Activated naive CD8-positive, alpha-beta T cell treated with anti-CD3 and anti-CD28 coated beads for 36 hours (primary cell): Measurements from ENCODE around the gene PTRH1. TPM values are rescaled to one million over a fixed set of nuclear protein-coding genes. Genes with fewer than 3 reads are reported as not detected.
"Not testable (repeated sequence)": the region's sequence is repeated elsewhere in the genome, so short reads cannot be mapped to it uniquely, and the experiment has no call there.

Experiments used
- DNase-seq: peaks from one replicate; pipeline ENCODE4 v3.0.0; 2021
- H3K27ac Mint-ChIP-seq: one replicate; pipeline ENCODE4 v1.8.0; 2022; ENCODE audit warnings: mild to moderate bottlenecking, moderate library complexity, mixed read lengths
- H3K27me3 Mint-ChIP-seq: one replicate; pipeline ENCODE4 v1.8.0; 2022; ENCODE audit warnings: mild to moderate bottlenecking, mixed read lengths
- H3K36me3 Mint-ChIP-seq: one replicate; pipeline ENCODE4 v1.8.0; 2021; ENCODE audit warnings: mild to moderate bottlenecking, mixed read lengths
- H3K4me1 Mint-ChIP-seq: one replicate; pipeline ENCODE4 v1.8.0; 2021; ENCODE audit warnings: mixed read lengths
- H3K4me3 Mint-ChIP-seq: one replicate; pipeline ENCODE4 v1.8.0; 2022; ENCODE audit warnings: mild to moderate bottlenecking, moderate library complexity, mixed read lengths
- H3K9me3 Mint-ChIP-seq: one replicate; pipeline ENCODE4 v1.8.0; 2022; ENCODE audit warnings: mixed read lengths
- total RNA-seq, 2 experiments: library from RNA; stranded (reverse); gene quantifications; one replicate each; pipeline ENCODE4 v1.2.3, GENCODE V29; 2021

PTRH1 gene
- 10 to 100 TPM; 19.7 to 21.2 TPM for total RNA-seq

- Mint-ChIP-seq H3K27ac (peak within 1 kb of the TSS; percentile 92), H3K27me3 (no peaks in the 10 kb centered on the region), H3K9me3 (no peaks in the 10 kb centered on the region), H3K36me3 (no peaks in the 10 kb centered on the region), H3K4me3 (peak within 1 kb of the TSS; percentile 97), H3K4me1 (peaks cover 27% of the 10 kb centered on the region)
- peak; percentile 99 for DNase-seq
Measured at GRCh38 chr9:127715470-127716337, at the start of gene PTRH1, which contains the start of gene TTC16. Gene PTRH1, minus strand, starts transcription at chr9:127715663. Its CDS starts 24 bp downstream, at chr9:127715639. Gene TTC16, plus strand, starts transcription at chr9:127716079. Its CDS starts 67 bp downstream, at chr9:127716146.

- Mint-ChIP-seq H3K9me3 (no peaks in the 10 kb centered on the region), H3K27me3 (no peaks in the 10 kb centered on the region), H3K4me1 (peaks cover 31% of the 10 kb centered on the region), H3K27ac (peak overlapping the region; percentile 30), H3K36me3 (peaks cover 21% of the 10 kb centered on the region), H3K4me3 (no peak overlapping the region)
- no peak for DNase-seq
Measured at GRCh38 chr9:127763918-127764384, 48.5 kb upstream of the PTRH1 start.

GRCh38 chr9:127762111-127762676 is 46.7 kb upstream of the PTRH1 start:
- no peak for DNase-seq
- Mint-ChIP-seq H3K27ac (no peak overlapping the region), H3K9me3 (no peaks in the 10 kb centered on the region), H3K4me3 (no peak overlapping the region), H3K36me3 (peaks cover 15% of the 10 kb centered on the region), H3K4me1 (peaks cover 16% of the 10 kb centered on the region), H3K27me3 (no peaks in the 10 kb centered on the region)

GRCh38 chr9:127761491-127761956 is 46.1 kb upstream of the PTRH1 start:
- Mint-ChIP-seq H3K27ac (no peak overlapping the region), H3K36me3 (peaks cover 10% of the 10 kb centered on the region), H3K9me3 (no peaks in the 10 kb centered on the region), H3K4me3 (no peak overlapping the region), H3K4me1 (peaks cover 13% of the 10 kb centered on the region), H3K27me3 (no peaks in the 10 kb centered on the region)
- DNase-seq, result no peak

- H3K27me3 Mint-ChIP-seq, result no peaks in the 10 kb centered on the region
- peaks cover 5% of the 10 kb centered on the region for H3K36me3 Mint-ChIP-seq
- no peak overlapping the region for H3K27ac Mint-ChIP-seq
- H3K4me1 Mint-ChIP-seq, result peaks cover 11% of the 10 kb centered on the region
- no peak for DNase-seq
- no peaks in the 10 kb centered on the region for H3K9me3 Mint-ChIP-seq
- H3K4me3 Mint-ChIP-seq, result no peak overlapping the region
Measured at GRCh38 chr9:127761061-127761460, 45.6 kb upstream of the PTRH1 start.

GRCh38 chr9:127758843-127759242 is 43.4 kb upstream of the PTRH1 start:
- H3K4me3 Mint-ChIP-seq, result no peak overlapping the region
- H3K27me3 Mint-ChIP-seq, result no peaks in the 10 kb centered on the region
- H3K9me3 Mint-ChIP-seq, result no peaks in the 10 kb centered on the region
- peaks cover 4% of the 10 kb centered on the region for H3K36me3 Mint-ChIP-seq
- peak overlapping the region; percentile 13 for H3K27ac Mint-ChIP-seq
- peaks cover 5% of the 10 kb centered on the region for H3K4me1 Mint-ChIP-seq
- no peak for DNase-seq

GRCh38 chr9:127756776-127757175 is 41.3 kb upstream of the PTRH1 start:
- H3K27me3 Mint-ChIP-seq, H3K27ac Mint-ChIP-seq, DNase-seq, H3K4me3 Mint-ChIP-seq, H3K36me3 Mint-ChIP-seq, H3K4me1 Mint-ChIP-seq, H3K9me3 Mint-ChIP-seq: not testable (repeated sequence)

GRCh38 chr9:127756233-127756632 is 40.8 kb upstream of the PTRH1 start:
- no peaks in the 10 kb centered on the region for H3K27me3 Mint-ChIP-seq
- H3K27ac Mint-ChIP-seq, result no peak overlapping the region
- peaks cover 4% of the 10 kb centered on the region for H3K36me3 Mint-ChIP-seq
- no peaks in the 10 kb centered on the region for H3K9me3 Mint-ChIP-seq
- DNase-seq, result no peak
- H3K4me3 Mint-ChIP-seq, result no peak overlapping the region
- no peaks in the 10 kb centered on the region for H3K4me1 Mint-ChIP-seq

- H3K4me3 Mint-ChIP-seq, result no peak overlapping the region
- no peaks in the 10 kb centered on the region for H3K9me3 Mint-ChIP-seq
- H3K27ac Mint-ChIP-seq, result no peak overlapping the region
- DNase-seq, result no peak
- no peaks in the 10 kb centered on the region for H3K4me1 Mint-ChIP-seq
- peaks cover 6% of the 10 kb centered on the region for H3K36me3 Mint-ChIP-seq
- no peaks in the 10 kb centered on the region for H3K27me3 Mint-ChIP-seq
Measured at GRCh38 chr9:127755061-127756060, 39.9 kb upstream of the PTRH1 start.

- no peak overlapping the region for H3K4me3 Mint-ChIP-seq
- H3K9me3 Mint-ChIP-seq, result no peaks in the 10 kb centered on the region
- no peak overlapping the region for H3K27ac Mint-ChIP-seq
- no peaks in the 10 kb centered on the region for H3K27me3 Mint-ChIP-seq
- H3K36me3 Mint-ChIP-seq, result peaks cover 8% of the 10 kb centered on the region
- no peak for DNase-seq
- no peaks in the 10 kb centered on the region for H3K4me1 Mint-ChIP-seq
Measured at GRCh38 chr9:127754099-127755060, 38.9 kb upstream of the PTRH1 start.

GRCh38 chr9:127753622-127754021 is 38.2 kb upstream of the PTRH1 start:
- no peaks in the 10 kb centered on the region for H3K9me3 Mint-ChIP-seq
- no peak for DNase-seq
- H3K27me3 Mint-ChIP-seq, result no peaks in the 10 kb centered on the region
- H3K4me1 Mint-ChIP-seq, result no peaks in the 10 kb centered on the region
- H3K36me3 Mint-ChIP-seq, result peaks cover 6% of the 10 kb centered on the region
- H3K27ac Mint-ChIP-seq, result no peak overlapping the region
- H3K4me3 Mint-ChIP-seq, result no peak overlapping the region

GRCh38 chr9:127753148-127753547 is 37.7 kb upstream of the PTRH1 start:
- H3K27me3 Mint-ChIP-seq, result no peaks in the 10 kb centered on the region
- no peaks in the 10 kb centered on the region for H3K9me3 Mint-ChIP-seq
- no peak for DNase-seq
- H3K36me3 Mint-ChIP-seq, result peaks cover 6% of the 10 kb centered on the region
- peaks cover 1% of the 10 kb centered on the region for H3K4me1 Mint-ChIP-seq
- H3K4me3 Mint-ChIP-seq, result no peak overlapping the region
- H3K27ac Mint-ChIP-seq, result no peak overlapping the region

- DNase-seq, result no peak
- Mint-ChIP-seq H3K4me1 (peaks cover 13% of the 10 kb centered on the region), H3K4me3 (no peak overlapping the region), H3K36me3 (peaks cover 6% of the 10 kb centered on the region), H3K27ac (no peak overlapping the region), H3K9me3 (no peaks in the 10 kb centered on the region), H3K27me3 (no peaks in the 10 kb centered on the region)
Measured at GRCh38 chr9:127751269-127752054, 36.0 kb upstream of the PTRH1 start.
